Measurements from ENCODE around the gene TUBA4B.
"Not testable (repeated sequence)": the region's sequence is repeated elsewhere in the genome, so short reads cannot be mapped to it uniquely, and the experiment has no call there.

TUBA4B gene

DNA sequence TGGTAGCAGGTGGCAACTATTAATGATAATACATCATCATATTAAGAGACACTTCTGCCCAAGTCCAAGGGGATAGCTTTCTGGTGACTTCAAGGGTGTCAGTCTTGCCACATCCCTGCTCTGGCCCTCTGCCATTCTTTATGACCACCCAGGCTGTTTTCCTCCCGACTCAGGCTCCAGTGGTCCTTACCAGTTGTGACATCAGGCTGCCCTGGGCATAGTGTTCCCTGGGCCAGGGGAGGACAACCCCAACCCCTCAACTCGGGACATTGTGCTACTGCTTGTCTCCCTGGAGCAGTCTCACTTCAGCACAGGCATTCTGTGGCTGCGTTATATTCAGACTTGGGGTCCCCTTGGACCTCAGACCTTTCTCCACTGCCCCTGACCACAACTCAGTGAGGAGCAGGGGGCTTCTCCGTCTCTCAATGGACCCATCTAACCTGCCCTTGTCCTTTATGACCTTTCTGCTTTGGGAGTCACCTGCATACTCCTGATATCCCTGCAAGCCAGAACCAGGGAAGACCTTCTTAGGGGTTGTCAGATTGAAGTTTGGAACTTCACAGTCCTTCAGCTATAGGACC lies 39.0 kb downstream of the TUBA4B start:
- DNase-seq (ENCODE audit: low read depth): no peak

DNA sequence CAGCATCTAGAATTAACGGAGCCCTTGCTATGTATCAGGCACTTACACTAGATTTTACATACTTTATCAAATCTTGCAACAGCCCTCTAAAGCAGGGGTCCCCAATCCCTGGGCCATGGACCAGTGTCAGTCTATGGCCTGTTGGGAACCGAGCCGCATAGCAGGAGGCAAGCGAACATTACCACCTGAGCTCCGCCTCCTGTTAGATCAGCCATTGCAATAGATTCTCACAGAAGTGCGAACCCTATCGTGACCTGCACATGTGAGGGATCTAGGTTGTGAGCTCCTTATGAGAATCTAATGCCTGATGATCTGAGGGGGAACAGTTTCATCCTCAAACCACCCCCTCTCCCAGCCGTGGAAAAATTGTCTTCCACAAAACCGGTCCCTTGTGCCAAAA lies 39.6 kb downstream of the TUBA4B start:
- no peak for DNase-seq (ENCODE audit: low read depth)

DNA sequence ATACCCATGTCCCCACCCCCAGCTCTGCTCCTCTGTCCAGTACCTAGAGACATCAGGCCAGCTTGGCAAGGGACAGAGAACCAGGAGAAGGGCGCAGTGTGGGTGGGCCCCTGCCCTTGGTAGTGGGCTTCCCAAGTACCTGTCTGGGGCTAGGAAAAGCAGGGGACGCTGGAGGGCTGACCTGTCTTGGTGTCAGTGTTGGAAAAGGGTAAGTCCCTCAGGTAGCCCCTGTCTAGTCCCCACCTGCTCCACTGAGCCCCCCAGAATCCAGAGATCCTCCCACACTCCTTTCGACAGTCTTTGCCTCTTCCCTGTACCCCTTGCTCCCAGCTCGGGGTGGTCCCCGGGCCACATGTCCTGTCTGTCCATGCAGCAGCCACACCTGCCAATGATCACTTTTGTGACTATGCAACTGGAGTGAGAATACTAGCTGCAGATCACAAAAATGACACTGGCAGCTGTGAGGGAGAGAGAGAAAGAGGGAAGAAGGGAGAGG lies 40.7 kb downstream of the TUBA4B start:
- DNase-seq (ENCODE audit: low read depth): no peak

DNA sequence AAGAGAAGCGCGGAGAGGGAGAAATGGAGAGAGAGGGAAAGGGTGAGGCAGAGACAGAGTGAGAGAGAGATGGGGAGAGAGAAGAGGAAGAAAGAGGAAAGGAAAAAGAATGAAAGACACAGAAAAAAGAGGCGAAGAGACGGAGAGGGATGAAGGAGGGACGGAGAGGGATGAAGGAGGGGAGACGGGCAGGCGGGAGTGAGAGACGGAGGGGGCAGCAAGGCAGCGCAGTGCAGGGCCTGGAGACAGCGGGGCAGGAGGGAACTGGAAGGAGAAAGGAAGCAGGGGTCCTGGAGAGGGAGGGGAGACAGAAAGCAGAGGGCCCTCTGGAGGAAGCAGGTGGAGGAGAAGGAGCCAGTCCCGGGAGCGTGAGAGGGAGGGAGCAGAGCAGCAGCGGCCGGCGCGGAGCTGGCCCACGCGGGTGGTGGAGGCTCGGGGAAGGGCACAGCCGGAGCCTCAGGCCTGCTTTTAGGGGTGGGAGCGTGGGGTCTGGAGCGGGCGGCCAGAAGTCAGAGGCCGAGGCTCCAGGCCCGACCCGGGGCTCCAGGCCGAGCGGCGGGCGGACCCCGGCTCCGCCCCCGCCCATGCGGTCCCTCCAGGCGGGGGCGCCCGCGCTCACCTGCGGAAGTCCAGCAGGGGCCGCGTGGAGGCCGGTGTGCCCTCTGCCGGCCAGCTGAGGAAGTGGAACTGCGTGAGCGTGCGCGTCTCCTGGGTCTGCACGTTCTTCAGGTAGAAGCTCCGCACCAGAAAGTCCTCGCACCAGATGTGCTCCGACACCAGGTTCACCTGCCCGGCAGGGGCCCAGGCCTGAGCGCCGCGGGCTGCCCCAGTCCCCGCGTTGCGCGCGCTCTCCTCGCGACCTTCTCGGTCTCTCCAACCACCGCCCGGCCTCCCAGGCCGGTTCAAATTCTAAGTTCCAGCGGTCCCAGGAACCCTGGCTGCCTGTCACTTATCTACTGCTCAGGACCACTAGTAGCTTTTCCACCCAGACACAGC lies 41.6 kb downstream of the TUBA4B start:
- peak; percentile 63 for DNase-seq (ENCODE audit: low read depth)

- DNase-seq (ENCODE audit: low read depth): no peak
Measured at GRCh38 chr2:219296142-219296541, 43.1 kb downstream of the TUBA4B start.

DNA sequence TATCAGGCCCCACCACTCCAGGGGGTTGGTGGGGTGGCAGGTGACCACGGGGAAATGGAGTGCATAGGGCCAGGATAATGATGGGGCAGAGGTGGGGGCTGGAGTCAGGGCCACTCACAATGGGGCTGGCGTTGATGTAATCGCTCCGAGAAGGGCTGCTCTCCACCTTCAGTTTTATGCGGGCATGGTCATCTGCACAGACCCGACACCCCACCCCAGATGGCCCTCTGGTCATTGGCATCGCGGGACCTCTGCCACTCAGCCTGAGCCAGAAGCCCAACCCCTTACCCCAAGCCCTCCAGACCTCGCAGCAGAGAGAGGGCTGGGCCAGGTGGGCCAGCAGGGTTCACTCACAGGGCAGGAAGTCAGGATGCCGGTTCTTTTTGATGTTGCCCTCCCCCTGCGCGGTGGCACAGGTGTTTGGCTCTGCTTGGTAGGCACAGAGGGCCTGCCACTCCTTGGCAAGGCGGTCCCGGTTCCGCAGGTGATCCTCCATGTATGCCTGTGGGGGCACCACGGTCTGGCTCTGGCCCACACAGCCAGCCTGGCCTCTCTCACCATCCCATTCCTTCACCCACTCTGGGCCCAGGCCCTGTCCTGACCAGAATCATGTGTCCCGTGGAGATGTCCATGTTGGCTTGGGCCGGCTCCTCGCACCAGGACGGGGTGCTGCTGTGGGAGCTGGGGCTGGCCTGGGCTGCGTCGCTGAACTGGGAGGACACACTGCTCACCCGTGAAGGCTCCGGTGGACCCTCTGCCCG lies 43.8 kb downstream of the TUBA4B start:
- no peak for DNase-seq (ENCODE audit: low read depth)

DNA sequence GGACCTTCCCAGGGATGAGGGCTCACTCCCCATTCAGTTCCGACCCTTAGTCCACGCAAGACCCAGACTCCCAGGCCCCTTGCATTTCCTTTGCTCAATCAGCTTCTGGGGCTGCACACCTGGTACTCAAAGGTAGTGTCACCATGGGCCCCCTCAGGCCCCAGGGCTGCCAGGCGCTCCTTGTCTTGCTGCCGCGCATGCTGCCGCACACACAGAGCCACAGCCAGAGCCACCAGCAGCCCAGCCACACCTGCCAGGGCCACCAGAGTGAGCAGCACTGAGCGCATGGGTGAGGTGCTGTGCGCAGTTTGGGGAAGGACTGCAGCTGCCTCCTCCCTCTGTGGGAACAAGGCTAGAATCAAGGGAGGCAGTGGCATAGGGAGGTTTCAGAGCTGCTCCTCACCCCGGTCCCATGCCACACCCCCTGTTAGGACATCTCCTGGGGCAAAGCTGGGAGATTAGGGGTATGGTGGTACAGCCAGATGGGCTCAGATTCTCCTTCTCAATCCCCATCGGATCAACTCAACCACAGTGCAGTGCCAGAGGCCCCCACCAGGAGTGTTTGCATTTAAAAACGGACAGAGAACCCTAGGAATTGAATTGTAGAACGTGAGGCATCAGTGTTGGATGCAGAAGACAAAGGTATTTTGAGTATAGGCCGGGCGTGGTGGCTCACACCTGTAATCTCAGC lies 44.9 kb downstream of the TUBA4B start:
- no peak for DNase-seq (ENCODE audit: low read depth)

GRCh38 chr2:219298759-219299371 lies 45.8 kb downstream of the TUBA4B start:
- peak; percentile 58 for DNase-seq (ENCODE audit: low read depth)

GRCh38 chr2:219299372-219299760 lies 46.3 kb downstream of the TUBA4B start:
- DNase-seq (ENCODE audit: low read depth): no peak

DNA sequence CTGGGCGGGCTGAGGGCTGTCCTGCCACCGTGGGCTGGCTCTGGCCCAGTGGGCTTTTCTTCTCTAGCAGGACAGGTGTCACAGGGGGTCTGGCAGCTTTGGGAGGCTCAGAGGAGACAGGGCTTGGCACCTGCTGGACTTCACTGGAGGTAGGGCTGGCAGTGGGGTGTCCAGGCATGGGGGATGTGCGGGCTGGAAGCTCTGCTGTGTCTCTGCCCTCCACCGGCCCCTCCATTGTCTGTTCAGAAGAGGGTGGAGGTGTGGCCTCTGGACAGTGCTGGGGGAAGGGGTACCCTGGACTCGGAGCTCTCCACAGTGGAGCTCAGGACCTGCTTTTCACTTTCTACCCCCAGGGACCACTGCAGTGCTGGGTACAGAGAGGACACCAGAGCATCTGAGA lies 47.0 kb downstream of the TUBA4B start:
- DNase-seq (ENCODE audit: low read depth): no peak

DNA sequence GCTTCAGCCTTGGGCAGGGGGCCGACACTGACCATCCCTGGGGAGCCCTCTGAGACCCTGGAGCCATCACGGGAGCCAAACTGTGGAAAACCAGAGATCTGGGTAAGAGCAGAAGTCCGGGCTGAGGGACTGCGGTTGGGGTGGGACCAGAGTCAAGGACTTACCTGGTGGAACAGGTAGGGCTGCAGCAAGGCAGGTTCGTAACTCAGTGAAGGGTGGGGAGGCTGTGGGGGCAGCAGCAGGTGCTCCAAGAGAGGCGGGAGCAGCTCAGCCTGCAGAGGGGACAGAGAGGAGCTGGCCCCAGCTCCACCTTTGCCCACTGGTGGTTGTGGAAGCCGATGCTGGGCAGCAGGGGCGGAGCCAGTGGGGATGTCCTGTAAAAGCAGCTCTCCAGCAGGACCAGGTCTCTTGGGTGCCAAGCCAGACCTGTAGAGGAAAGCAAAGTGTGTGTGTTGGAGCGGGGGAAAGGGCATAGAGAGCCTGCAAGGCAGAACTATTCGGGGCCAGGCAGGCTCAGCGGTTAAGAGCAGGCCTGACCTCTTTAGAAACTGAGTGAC lies 49.4 kb downstream of the TUBA4B start:
- DNase-seq (ENCODE audit: low read depth): no peak

- DNase-seq (ENCODE audit: low read depth): no peak
Measured at GRCh38 chr2:219304223-219304622, 51.2 kb downstream of the TUBA4B start.

DNA sequence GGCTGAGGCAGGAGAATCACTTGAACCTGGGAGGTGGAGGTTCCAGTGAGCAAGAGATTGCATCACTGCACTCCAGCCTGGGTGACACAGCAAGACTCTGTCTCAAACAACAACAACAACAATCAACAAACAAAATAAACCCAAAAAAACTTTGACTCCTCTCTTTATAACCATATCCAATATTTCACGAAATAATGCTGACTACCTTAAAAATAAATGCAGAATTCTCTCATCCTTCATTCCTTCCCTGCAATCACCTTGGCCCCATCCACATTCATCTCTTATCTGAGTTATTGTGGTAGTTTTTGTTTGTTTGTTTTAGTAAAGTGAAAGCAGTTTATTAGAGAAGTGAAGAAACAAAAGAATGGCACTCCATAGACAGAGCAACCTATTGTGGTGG lies 53.0 kb downstream of the TUBA4B start:
- no peak for DNase-seq (ENCODE audit: low read depth)

GRCh38 chr2:219308142-219309101 lies 55.4 kb downstream of the TUBA4B start:
- DNase-seq (ENCODE audit: low read depth): peak; percentile 15

DNA sequence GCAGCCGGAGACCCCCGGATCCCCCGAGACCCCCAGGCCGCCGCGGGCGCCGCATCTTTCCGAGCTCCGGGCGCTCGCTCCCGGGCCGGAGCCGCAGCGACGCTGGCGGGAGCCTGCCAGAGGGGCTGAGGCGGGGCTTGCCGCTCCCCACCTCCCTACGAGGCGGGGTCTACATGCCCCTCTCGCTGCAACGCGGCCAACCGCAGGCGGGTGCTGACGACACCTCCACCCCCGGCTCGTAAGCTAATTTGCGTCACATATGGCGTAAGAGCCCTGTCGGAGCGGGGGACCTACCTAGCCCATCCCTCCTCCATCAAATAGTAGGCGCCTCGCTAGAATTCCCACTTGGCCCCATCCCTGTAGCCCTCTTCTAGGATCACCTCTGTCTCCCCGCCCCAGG lies 56.2 kb downstream of the TUBA4B start, which contains the start of gene PTPRN:
PTPRN (minus strand) TSS at position 124 of the 400 bp plus-strand sequence; CDS start at position 55, 69 bp downstream.
- DNase-seq (ENCODE audit: low read depth): no peak

DNA sequence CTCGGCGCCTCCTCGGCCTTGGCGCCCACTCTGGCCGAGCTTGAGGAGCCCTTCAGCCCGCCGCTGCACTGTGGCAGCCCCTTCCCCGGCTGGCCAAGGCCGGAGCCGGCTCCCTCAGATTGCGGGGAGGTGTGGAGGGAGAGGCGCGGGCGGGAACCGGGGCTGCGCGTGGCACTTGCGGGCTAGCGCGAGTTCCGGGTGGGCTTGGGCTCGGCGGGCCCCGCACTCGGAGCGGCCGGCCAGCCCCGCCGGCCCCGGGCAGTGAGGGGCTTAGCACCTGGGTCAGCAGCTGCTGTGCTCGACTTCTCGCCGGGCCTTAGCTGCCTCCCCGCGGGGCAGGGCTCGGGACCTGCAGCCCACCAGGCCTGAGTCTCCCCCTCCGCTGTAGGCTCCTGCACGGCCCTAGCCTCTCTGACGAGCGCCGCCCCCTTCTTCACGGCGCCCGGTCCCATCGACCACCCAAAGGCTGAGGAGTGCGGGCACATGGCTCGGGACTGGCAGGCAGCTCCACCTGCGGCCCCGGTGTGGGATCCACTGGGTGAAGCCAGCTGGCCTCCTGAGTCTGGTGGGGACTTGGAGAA lies 59.7 kb downstream of the TUBA4B start:
- DNase-seq (ENCODE audit: low read depth): not testable (repeated sequence)

DNA sequence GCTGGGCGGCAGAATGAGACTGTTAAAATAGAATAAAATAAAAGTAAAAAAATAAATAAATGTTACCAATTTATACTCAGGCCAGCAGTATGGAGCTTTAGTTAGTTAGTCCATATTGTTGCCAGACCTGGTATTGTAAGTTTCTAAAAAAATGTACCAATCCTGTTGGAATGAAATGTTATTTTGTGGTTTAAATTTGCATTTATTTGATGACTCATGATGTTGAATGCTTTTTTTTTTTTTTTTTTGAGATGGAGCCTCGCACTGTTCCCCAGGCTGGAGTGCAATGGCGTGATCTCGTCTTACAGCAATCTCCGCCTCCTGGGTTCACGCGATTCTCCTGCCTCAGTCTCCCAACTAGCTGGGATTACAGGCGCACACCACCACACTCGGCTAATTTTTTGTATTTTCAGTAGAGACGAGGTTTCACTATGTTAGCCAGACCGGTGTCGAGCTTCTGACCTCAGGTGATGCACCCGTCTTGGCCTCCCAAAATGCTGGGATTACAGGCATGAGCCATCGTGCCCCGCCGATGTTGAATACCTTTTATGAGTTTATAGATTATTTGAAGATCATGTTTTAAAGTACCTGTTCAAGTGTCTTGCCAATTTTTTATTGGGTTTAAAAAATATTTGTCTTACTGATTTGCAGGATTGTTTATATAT lies 61.9 kb downstream of the TUBA4B start:
- peak; percentile 22 for DNase-seq (ENCODE audit: low read depth)
